ENCODE measurements around the gene DNAH6. TPM values are rescaled to one million over a fixed set of nuclear protein-coding genes. Genes with fewer than 3 reads are reported as not detected.

Gene DNAH6
- polyA plus RNA-seq, 3 donors from 2014 or later: 0.07 TPM; not detected in 2

DNA sequence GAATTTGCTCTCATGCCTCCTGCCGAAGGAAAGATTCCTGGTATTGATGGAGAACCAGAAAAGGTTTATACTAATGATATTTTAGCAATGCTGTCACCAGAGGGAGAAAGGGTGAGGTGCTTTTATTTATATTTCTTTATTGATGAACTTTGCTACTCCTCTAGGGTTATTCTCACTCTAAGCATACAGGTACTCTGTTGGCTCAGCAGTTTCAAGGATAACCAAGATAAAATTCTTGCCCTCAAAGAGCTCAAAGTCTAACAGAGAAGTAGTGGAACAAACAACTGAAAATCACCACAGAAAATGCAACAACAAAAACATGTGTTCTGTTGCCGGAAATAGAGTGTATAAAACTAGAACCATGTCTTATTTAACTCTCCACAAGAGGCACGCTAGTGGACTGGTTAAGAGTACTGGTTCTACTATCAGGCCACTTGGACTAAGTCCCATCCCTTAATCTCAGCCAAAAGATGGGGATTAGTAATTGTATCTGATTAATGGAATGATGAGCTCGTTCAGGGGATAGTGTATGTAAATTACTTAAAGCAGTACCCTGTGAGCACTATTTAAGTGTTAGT, 103.6 kb downstream of the DNAH6 start:
- no peak overlapping the region for H3K4me3 Mint-ChIP-seq
- H3K36me3 Mint-ChIP-seq: peaks cover 0 to 1% (median 0%) of the 10 kb centered on the region in 3 donors
- no peaks in the 10 kb centered on the region for H3K9me3 Mint-ChIP-seq
- DNase-seq: no peak
- H3K4me1 Mint-ChIP-seq: no peaks in the 10 kb centered on the region
- peaks cover 0 to 8% (median under 1%) of the 10 kb centered on the region in 3 donors for H3K27me3 Mint-ChIP-seq (ENCODE audit: low read depth in 3 of 3)
- H3K27ac Mint-ChIP-seq: no peak overlapping the region

DNA sequence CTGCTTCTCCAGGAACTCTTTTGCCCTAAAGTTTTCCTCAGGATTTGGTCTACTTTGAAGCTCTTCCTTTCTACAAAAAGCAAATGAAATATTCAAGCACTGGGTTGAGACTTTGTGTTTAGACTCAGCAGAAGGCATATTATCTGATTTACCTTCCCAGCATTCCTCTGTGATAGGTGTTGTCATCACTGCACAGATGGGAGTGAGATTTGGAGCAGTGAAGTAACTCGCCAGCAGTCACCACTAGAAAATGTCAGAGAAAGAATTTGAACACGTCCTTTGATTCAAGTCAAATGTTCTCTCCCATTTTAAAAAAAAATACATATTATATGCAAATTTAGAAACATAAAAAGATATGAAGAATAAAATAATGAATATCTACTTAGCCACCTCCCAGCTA, 112.2 kb downstream of the DNAH6 start:
- Mint-ChIP-seq H3K36me3 (peaks cover 0 to 4% (median 0%) of the 10 kb centered on the region in 3 donors), H3K4me3 (no peak overlapping the region), H3K9me3 (peaks cover 0 to 2% (median 0%) of the 10 kb centered on the region in 6 donors), H3K27me3 (ENCODE audit: low read depth in 3 of 3) (peaks cover 0 to 2% (median 0%) of the 10 kb centered on the region in 3 donors), H3K4me1 (peaks cover 26 to 33% of the 10 kb centered on the region in 2 donors), H3K27ac (no peak overlapping the region)
- DNase-seq: no peak

DNA sequence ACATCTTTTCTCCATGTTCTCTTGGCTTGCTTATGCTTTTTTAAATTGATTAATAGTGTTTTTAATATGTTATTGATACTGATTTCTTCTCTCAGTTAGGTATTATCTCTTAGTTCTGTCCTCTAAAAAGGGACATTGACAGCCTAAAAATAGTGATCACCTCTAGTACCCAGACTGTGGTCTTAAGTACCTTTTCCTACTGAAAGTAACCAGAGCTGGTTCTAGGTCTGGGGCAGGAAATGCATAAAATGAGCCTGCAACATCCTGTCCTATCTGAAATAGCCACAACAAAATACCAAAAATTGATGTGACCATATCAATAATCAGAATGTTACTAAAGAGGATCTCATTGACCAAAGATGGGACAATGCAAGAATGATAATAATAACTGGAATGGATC, 113.3 kb downstream of the DNAH6 start:
- H3K4me3 Mint-ChIP-seq: no peak overlapping the region
- H3K27ac Mint-ChIP-seq: no peak overlapping the region
- peaks cover 0 to 4% (median 0%) of the 10 kb centered on the region in 3 donors for H3K36me3 Mint-ChIP-seq
- peaks cover 0 to 2% (median 0%) of the 10 kb centered on the region in 6 donors for H3K9me3 Mint-ChIP-seq
- peaks cover 28 to 35% of the 10 kb centered on the region in 2 donors for H3K4me1 Mint-ChIP-seq
- peaks cover 0 to 2% (median 0%) of the 10 kb centered on the region in 3 donors for H3K27me3 Mint-ChIP-seq (ENCODE audit: low read depth in 3 of 3)
- no peak for DNase-seq

DNA sequence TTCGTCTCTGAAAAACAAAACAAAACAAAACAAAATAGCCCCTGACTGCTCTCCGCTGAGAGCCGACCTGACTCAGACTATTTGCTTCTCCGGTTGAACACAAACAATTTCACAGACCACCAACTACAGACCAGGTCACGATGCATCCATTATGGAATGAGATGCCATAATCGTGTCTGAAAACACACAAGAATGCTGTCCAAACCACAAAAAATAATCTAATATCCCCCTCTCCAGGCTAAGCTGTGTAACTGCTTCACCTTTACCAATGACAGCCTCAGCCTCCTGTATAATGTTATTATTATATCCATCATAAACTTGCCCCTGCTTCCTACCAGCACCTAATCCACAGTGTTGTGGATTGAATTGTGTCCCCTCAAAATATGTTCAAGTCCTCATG, 114.7 kb downstream of the DNAH6 start:
- DNase-seq: no peak
- Mint-ChIP-seq H3K27ac (no peak overlapping the region), H3K36me3 (no peaks in the 10 kb centered on the region), H3K4me1 (peaks cover 28 to 35% of the 10 kb centered on the region in 2 donors), H3K9me3 (peaks cover 0 to 2% (median 0%) of the 10 kb centered on the region in 6 donors), H3K27me3 (ENCODE audit: low read depth in 3 of 3) (peaks cover 0 to 2% (median 2%) of the 10 kb centered on the region in 3 donors), H3K4me3 (no peak overlapping the region)

DNA sequence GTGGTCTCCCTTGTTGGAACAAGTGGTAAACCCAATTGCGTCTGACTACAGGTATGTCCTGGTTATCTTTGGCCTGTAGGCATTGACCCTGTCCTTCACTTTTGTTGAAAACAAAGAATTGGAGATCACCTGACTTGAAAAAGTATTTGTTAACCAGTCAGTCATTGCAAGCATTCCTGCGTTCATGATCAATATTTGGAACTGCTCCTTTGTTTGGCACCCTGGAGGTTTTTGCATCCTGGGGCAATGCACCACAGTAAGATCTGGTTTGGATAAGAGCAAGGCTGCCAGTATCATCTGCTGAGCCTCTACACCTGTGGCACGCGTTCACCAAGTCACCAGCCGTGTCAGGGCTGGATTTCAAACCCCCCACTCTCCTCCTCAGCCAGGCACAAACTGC, 115.7 kb downstream of the DNAH6 start:
- peaks cover 28 to 35% of the 10 kb centered on the region in 2 donors for H3K4me1 Mint-ChIP-seq

DNA sequence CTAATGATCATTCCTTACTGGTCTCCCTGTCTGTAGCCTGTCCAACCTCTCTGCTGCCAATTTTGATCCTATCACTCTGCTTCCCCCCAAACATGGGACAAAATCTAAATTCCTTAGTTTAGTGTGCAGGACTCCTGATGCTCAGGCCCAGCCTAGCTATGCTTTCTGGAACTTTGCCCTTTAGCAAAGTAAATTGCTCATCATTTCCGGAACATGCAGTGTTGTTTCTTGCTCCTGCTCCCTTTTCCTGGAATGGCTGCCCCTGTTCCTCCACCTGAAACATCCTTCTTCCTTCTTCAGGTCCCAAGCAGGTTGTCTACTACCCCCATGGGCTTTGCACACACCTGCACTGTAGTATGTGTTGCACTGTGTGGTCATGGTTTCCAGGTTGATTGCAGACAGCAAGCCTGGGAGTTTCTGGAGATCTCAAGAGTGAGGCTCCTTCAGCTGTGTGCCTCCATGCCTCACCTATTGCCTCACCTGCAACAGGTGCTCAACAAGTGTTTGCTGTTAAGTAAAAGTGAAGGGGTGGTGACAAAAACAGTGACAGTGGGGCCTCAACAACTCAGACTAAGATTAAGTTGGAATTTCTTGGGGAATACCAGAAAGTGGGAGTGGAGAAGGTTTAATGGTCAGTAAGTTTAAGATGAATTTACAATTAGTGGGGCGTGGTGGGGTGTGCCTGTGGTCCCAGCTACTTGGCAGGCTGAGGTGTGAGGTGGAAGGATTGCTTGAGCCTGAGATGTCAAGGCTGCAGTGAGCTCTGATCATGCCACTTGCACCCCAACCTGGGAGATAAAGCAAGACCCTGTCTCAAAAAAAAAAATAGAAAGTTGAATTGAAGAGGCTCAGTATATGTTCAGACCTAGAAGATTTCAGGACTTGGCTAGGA, 120.0 kb downstream of the DNAH6 start:
- no peaks in the 10 kb centered on the region for H3K36me3 Mint-ChIP-seq
- H3K9me3 Mint-ChIP-seq: no peaks in the 10 kb centered on the region
- DNase-seq: no peak
- H3K4me1 Mint-ChIP-seq: peaks cover 23 to 24% of the 10 kb centered on the region in 2 donors
- H3K4me3 Mint-ChIP-seq: no peak overlapping the region
- H3K27me3 Mint-ChIP-seq (ENCODE audit: low read depth in 3 of 3): peaks cover 0 to 2% (median 1%) of the 10 kb centered on the region in 3 donors
- H3K27ac Mint-ChIP-seq: peak overlapping the region in 1 of 6 donors; percentile 16

More for the DNA sequence above, 115.7 kb downstream of the DNAH6 start:
- DNase-seq: no peak
- Mint-ChIP-seq H3K27ac (peak overlapping the region in 1 of 6 donors; percentile 61), H3K4me3 (peak overlapping the region in 4 of 5 donors; percentile 12 to 57 (median 44)), H3K27me3 (ENCODE audit: low read depth in 3 of 3) (peaks cover 0 to 2% (median 1%) of the 10 kb centered on the region in 3 donors), H3K36me3 (no peaks in the 10 kb centered on the region), H3K9me3 (peaks cover 0 to 2% (median 0%) of the 10 kb centered on the region in 6 donors)

DNA sequence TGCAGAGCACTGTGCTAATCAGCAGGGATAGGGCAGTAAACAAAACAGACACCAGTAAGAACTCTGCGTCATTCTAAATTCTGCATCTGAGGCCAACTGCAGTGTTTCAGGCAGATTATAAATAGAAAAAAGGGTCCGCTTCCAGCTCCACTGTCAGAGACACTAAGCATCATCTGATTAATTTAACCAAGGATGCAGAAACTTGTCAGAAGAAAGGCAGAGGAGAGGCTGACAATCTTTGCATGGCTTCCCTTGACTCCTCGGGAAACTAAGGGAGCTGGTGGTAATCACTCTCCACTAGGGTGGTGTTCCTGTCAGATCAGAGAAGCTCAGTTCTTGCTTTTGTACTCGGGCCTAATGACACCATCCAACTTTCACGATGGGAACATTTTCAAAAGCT, 123.5 kb downstream of the DNAH6 start:
- Mint-ChIP-seq H3K4me3 (no peak overlapping the region), H3K27me3 (ENCODE audit: low read depth in 3 of 3) (peaks cover 0 to 3% (median 1%) of the 10 kb centered on the region in 3 donors), H3K27ac (no peak overlapping the region), H3K4me1 (no peaks in the 10 kb centered on the region), H3K9me3 (no peaks in the 10 kb centered on the region), H3K36me3 (no peaks in the 10 kb centered on the region)
- DNase-seq: no peak

DNA sequence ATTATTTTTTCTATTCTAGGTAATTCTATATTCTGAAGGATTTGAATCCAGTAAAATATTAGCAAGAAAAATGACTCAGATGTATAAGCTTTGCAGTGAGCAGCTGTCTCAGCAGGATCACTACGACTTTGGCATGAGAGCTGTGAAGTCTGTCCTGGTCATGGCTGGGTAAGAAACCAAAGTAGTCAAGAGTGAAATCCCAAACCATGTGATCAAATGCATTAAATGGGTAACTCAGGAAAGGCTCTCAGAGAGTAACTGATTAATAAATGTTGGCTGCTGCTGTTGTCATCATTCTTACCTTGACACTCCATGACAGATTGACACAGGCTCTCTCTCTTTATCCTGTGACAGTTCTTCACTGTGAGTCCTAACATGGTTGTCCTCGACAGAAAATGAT, 124.1 kb downstream of the DNAH6 start:
- no peak for DNase-seq
- H3K36me3 Mint-ChIP-seq: no peaks in the 10 kb centered on the region

DNA sequence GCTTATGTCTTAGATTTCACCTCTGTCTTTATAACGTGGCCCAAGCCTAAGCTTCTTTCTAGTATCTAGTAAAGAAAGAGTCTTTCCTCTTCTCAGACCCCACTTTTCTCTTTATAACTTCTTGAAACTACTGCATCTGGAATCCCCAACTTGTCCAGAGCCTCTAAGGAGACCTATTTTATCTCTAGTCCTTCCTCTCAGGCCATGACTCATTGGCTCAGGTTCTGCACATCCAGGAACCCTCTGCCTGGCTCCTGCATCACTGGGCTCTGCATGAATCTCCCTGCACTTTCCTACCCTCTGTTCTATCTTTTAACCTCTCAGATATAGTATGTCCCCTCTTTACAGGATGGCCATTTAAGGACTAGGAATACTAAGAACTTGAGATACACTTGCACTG, 124.7 kb downstream of the DNAH6 start:
- H3K27ac Mint-ChIP-seq: no peak overlapping the region
- DNase-seq: no peak
- H3K27me3 Mint-ChIP-seq (ENCODE audit: low read depth in 3 of 3): peaks cover 0 to 2% (median 1%) of the 10 kb centered on the region in 3 donors
- H3K4me3 Mint-ChIP-seq: no peak overlapping the region
- H3K36me3 Mint-ChIP-seq: peaks cover 0 to 3% (median 2%) of the 10 kb centered on the region in 3 donors
- no peaks in the 10 kb centered on the region for H3K4me1 Mint-ChIP-seq
- no peaks in the 10 kb centered on the region for H3K9me3 Mint-ChIP-seq

More for the DNA sequence above, 124.1 kb downstream of the DNAH6 start:
- no peak overlapping the region for H3K27ac Mint-ChIP-seq
- peaks cover 0 to 2% (median 1%) of the 10 kb centered on the region in 3 donors for H3K27me3 Mint-ChIP-seq (ENCODE audit: low read depth in 3 of 3)
- H3K4me1 Mint-ChIP-seq: no peaks in the 10 kb centered on the region
- no peak overlapping the region for H3K4me3 Mint-ChIP-seq
- no peaks in the 10 kb centered on the region for H3K9me3 Mint-ChIP-seq

DNA sequence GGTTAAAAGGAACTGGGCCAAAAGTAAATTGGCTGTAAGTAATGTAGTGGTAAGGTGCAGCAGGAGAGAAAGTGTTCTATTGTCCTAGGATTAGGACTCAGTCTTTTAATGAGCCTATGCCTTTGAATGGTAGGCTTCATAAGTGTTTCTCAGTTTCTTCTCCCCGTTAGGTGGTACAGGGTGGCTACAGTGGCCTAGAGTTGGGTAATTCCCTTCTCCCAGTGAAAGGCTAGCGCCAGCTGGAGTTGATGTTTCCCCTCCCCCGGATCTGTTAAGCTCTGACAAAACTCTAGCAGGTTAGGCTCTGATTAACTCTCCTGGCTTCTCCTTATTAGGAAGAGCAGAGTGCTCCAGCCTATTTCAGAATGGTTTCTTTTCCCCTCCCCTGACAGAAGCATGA, 127.7 kb downstream of the DNAH6 start:
- no peak for DNase-seq
- no peak overlapping the region for H3K4me3 Mint-ChIP-seq
- H3K27me3 Mint-ChIP-seq (ENCODE audit: low read depth in 3 of 3): peaks cover 0 to 2% (median 0%) of the 10 kb centered on the region in 3 donors
- H3K27ac Mint-ChIP-seq: no peak overlapping the region
- no peaks in the 10 kb centered on the region for H3K9me3 Mint-ChIP-seq
- peaks cover 4 to 8% of the 10 kb centered on the region in 2 donors for H3K4me1 Mint-ChIP-seq
- H3K36me3 Mint-ChIP-seq: peaks cover 0 to 3% (median 2%) of the 10 kb centered on the region in 3 donors

DNA sequence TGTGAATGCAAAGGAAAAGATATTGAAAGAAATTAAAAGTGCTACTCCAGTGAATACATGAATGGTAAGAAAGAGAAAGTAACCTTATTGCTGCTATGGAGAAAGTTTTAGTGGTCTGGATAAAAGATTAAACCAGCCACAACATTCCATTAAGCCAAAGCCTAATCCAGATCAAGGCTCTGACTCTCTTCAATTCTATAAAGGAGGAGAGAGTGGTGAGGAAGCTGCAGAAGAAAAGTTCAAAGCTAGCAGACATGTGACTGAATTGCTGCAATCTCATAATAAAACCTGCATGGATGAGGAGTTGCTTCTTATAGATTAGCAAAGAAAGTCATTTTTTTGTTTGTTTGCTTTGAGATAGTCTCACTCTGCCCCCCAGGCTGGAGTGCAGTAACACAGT, 130.2 kb downstream of the DNAH6 start:
- H3K27me3 Mint-ChIP-seq (ENCODE audit: low read depth in 3 of 3): peaks cover 0 to 2% (median 0%) of the 10 kb centered on the region in 3 donors
- no peak for DNase-seq
- peaks cover 0 to 3% (median 2%) of the 10 kb centered on the region in 3 donors for H3K36me3 Mint-ChIP-seq
- H3K9me3 Mint-ChIP-seq: no peaks in the 10 kb centered on the region
- no peak overlapping the region for H3K4me3 Mint-ChIP-seq
- no peak overlapping the region for H3K27ac Mint-ChIP-seq
- peaks cover 28 to 33% of the 10 kb centered on the region in 2 donors for H3K4me1 Mint-ChIP-seq

DNA sequence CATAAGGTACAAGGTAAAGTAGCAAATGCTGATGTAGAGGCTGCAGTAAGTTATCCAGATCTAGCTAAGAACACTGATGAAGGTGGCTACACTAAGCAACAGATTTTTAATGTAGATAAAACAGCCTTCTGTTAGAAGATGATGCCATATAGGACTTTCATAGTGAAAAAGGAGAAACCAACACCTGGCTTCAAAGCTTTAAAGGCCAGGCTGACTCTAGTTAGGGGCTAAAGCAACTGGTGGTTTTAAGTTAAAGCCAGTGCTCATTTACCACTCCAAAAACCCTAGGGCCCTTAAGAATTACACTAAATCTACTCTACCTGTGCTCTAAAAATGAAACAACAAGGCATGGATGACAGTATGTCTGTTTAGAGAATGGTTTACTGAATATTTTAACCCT, 131.0 kb downstream of the DNAH6 start:
- H3K4me1 Mint-ChIP-seq: peaks cover 34 to 41% of the 10 kb centered on the region in 2 donors
- H3K36me3 Mint-ChIP-seq: peaks cover 0 to 3% (median 2%) of the 10 kb centered on the region in 3 donors
- no peak for DNase-seq
- H3K4me3 Mint-ChIP-seq: no peak overlapping the region
- no peaks in the 10 kb centered on the region for H3K9me3 Mint-ChIP-seq
- H3K27ac Mint-ChIP-seq: no peak overlapping the region
- peaks cover 0 to 2% (median 0%) of the 10 kb centered on the region in 3 donors for H3K27me3 Mint-ChIP-seq (ENCODE audit: low read depth in 3 of 3)

DNA sequence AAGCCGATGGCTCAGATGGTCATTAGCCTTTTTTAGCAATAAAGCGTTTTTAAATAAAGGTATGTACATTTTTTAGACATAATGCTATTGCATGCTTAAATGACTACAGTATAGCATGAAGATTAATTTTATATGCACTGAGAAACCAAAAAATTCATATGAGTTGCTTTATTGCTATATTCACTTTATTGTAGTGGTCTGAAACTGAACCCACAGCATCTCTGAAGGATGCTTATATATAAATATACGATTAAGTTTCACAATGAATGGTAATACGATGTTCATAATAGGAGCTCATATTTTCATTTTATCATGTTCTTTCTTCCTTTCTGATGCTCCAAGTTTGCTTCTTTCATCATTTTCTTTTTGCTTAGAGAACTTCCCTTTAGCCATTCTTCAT, 132.8 kb downstream of the DNAH6 start:
- peak overlapping the region in 5 of 6 donors; percentile 2 to 61 (median 22) for H3K27ac Mint-ChIP-seq
- H3K4me3 Mint-ChIP-seq: no peak overlapping the region
- peaks cover 51 to 59% of the 10 kb centered on the region in 2 donors for H3K4me1 Mint-ChIP-seq
- no peak for DNase-seq
- peaks cover 0 to 3% (median 2%) of the 10 kb centered on the region in 3 donors for H3K36me3 Mint-ChIP-seq
- H3K9me3 Mint-ChIP-seq: no peaks in the 10 kb centered on the region
- peaks cover 0 to 2% (median 2%) of the 10 kb centered on the region in 3 donors for H3K27me3 Mint-ChIP-seq (ENCODE audit: low read depth in 3 of 3)

All from immature natural killer cell (primary cell).